HG02588 (cell line): ENCODE measurements around the gene HLX.

Experiments used
- ATAC-seq: cut with Tn5 transposase; IDR thresholded peaks from one replicate; pipeline ENCODE4 v1.9.1; 2021; ENCODE audit warnings: mild to moderate bottlenecking, moderate library complexity; ENCODE audit not compliant: unreplicated experiment

The HLX gene

DNA sequence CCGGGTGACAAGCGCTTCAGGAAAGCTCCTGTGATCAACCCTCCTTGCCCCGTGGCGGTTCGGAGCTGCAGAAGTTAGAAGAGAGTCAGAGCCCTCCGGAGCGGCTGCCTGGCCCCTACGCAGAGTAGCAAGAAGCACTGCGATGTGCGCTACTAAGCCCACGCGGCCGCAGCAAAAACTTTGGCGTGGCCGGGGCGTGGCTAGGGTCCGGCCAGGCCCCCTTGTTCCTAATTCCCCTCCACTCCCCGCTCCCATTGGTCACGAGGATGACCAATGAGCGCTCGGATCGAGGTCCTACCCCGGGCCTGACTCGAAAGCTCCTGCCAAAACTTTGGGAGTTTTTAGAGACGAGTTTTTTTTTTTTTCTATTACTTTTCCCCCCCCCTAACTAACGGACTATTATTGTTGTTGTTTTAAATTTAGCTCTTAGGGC, at the start of gene HLX:
Gene HLX, plus strand, starts transcription at position 368 of the 433 bp plus-strand sequence. CDS start 415 bp downstream, outside the sequence.
- ATAC-seq: peak; percentile 64

DNA sequence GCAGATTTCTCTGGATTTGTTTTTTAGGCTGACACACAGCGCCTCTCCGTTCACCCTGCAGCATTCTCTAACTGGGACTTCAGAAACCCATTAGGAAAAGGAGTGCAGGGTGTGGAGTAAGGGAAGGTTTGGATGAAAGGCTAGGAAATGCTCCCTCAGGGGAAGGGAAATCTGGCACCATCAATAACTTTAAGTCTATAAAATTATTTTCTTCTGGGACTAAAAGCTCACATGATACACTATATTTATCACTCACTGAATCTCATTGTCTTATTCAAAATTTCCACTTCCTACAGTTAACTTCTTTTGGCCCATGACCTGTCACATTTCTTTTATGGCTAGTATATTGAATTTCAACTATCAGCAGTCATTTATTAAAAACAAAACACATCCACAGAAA, 45.8 kb upstream of the HLX start:
- no peak for ATAC-seq

GRCh38 chr1:220834155-220834870, 44.9 kb upstream of the HLX start:
- no peak for ATAC-seq

- ATAC-seq: no peak
Measured at GRCh38 chr1:220838578-220838977, 40.7 kb upstream of the HLX start.

DNA sequence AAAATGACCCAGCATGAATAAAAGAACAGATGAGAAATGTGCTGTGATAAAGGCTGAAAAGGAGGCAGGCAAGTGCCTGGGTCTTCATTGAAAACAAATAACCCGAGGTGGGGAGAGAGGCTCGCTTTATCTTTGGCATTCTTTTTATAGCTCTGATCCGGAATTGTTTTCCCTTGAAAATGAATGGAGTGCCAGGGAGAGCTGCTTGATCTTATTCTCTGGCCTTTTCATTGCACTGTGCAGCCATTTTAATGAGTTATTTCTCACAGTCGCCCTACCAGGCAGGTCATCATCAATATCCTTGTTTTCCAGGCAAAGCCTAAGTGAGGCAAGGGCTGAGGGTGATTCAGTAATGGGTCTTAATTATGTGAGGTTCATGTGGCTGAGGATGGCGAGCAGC, 39.8 kb upstream of the HLX start:
- no peak for ATAC-seq

- ATAC-seq: no peak
Measured at GRCh38 chr1:220841293-220841692, 38.0 kb upstream of the HLX start.

- ATAC-seq: no peak
Measured at GRCh38 chr1:220843481-220844011, 35.7 kb upstream of the HLX start.

GRCh38 chr1:220852408-220852807, 26.8 kb upstream of the HLX start:
- no peak for ATAC-seq

GRCh38 chr1:220872296-220872695, 6.9 kb upstream of the HLX start:
- no peak for ATAC-seq

GRCh38 chr1:220873087-220873486, 6.2 kb upstream of the HLX start:
- ATAC-seq: no peak

GRCh38 chr1:220873868-220874655, 5.2 kb upstream of the HLX start:
- ATAC-seq: no peak

GRCh38 chr1:220875260-220875659, 4.0 kb upstream of the HLX start:
- no peak for ATAC-seq

DNA sequence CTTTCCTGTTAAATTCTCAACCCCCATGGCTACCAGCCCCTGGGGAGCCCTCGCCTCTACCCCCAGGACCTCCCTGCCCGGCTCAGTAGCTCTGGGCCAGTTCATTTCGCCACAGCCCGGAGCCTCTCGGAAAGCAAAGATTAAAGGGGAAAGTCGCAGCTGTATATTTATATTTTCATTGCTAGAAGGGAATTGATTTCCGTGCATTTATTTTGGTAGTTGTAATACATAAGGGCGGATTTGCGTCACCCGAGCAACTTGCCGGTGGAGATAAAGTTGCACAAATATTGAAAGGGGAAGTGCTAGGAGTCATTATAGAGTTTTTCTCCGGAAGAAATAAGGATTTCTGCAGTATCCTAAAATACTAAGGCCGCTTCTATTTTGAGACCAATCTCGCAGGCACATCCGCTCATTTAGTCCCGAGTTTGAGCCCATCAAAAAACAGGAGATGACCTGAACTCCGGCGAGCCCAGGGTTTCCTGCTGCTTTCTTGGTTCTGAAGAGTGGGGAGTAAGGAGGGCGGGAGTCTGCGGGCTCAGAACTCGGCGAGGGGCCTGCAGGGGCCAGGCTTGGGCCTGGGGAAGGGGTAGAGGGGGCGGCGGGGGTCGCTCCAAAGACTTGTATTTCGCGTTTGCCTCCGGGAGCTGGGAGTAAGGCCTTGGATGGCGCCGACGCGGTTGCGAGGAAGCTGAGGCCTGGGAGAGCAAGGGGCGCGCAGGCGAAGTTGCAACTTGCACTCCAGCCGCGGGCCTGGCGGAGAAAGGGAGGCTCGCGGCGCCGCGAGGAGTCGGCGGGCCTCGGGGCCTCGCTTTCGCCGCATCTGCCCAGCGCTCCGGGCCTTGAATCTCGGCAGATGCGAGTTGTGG, 2.5 kb upstream of the HLX start:
- ATAC-seq: no peak

GRCh38 chr1:220877377-220878095, 1.7 kb upstream of the HLX start:
- no peak for ATAC-seq

DNA sequence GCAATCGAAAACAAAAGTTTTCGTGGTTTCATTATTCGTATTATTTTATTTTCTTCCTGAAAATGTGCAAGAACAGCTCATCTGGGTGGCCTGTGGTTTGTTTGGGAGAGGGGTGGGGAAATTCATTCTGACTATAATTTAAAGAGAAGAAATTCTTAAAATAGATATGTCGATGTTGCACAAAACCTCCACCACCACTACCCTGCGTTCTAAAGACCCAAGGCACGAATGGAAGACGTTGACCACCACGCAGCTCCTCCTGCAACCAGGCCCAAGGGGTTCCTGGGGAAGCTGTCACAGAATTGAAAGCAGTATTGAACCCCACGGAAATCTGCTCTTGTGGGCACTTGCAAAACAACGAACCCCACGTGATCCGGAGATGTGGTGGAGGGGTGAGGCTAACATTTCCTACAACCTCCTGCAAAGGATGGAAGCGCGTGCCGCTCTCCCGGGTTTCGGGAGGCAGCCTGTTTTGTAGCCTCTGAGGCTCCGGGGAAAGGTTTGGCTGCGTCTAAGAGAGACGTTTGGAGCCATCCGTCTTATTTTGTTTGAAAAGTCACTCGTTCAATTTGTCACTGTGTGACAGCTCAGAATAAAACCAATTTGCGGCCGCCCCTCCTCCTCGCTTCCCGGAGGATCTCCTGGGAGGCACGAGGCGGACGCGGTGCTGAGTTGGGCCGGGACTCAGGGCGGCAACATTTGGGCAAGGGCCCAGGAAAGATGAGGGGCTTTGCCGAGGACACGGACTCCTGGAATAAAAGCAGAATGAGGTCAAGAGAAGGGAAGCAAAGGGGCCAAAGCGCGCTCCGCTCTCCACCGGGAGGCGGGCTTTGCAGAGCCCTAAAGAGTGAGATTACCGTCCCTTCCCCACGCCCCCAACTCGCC, 810 bp upstream of the HLX start:
- ATAC-seq: no peak

GRCh38 chr1:220879509-220880361, 492 bp downstream of the HLX start:
- peak; percentile 35 for ATAC-seq

DNA sequence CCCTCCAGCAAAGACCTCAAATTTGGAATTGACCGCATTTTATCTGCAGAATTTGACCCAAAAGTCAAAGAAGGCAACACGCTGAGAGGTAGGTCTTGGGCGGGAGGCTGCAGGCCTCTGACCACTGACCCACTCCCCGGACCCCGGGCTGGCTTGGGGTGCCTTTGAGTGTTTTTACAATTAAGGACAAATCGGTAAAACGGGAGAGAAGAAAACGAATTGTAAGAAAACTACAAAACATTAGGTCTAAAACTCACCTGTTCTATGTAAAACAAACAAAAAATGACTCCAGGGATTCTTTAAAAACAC, 1.1 kb downstream of the HLX start:
- ATAC-seq: no peak

DNA sequence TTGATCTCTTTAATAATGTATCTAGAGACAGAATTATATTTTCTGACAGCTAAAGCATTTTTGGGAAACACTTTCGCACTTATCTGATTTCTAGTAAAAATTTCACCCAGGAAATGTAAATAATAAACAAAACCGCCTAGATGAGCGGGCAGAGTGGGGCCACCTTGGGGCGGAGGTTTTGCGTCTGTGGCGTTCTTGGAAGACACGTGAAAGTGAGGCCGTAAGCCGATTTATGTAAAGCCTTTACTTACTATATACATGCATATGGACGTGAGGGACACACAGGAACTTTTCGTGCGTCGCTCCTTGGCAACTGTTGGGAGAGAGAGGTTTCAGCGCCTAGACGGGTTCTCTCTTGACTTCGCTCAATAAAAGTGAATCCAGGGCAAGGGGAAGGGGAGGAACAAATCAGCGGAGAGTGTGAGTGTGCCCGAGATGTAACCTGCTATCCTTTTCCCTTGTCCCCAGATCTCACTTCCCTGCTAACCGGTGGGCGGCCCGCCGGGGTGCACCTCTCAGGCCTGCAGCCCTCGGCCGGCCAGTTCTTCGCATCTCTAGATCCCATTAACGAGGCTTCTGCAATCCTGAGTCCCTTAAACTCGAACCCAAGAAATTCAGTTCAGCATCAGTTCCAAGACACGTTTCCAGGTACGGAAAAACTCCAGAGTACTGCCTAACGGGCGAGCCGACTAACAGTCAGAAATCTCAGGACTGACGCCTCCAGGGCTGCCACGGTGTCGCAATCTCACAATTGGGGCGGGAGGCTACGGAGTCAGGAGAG, 1.7 kb downstream of the HLX start:
- ATAC-seq: no peak
